IMR-90 (cell line): ENCODE results near the gene CFAP97D2. TPM values are rescaled to one million over a fixed set of nuclear protein-coding genes. Genes with fewer than 3 reads are reported as not detected.

Experiments
- ATAC-seq: fragments of 200-7000 bp; cut with Tn5 transposase; 2 replicates; pipeline ENCODE4 v1.9.1; 2020; ENCODE audit warnings: low read depth, mild to moderate bottlenecking, moderate library complexity
- BruUV-seq: library from RNA; stranded (reverse); fragments of 400-500 nt; replicated peaks from 2 replicates; lab custom pipeline; 2021; lab: Mats Ljungman, UMichigan
- CTCF ChIA-PET: fragments of 300-600 bp; formaldehyde crosslinking; extraction: SDS; loops from one replicate; lab custom pipeline; 2021; ENCODE audit warnings: antibody characterized with exemption; lab: Yijun Ruan, JAX
- POLR2A ChIA-PET: fragments of 300-600 bp; sonication (Branson Sonifier 250); formaldehyde crosslinking; loops from one replicate; lab custom pipeline; 2022; ENCODE audit warnings: antibody characterized with exemption; ENCODE audit not compliant: unreplicated experiment; lab: Charles Lee
- DNase-seq: peaks from one replicate; pipeline ENCODE4 v3.0.0; 2013
- H2AFZ ChIP-seq: replicated peaks from 2 replicates; pipeline ENCODE3; 2013; ENCODE audit warnings: low read length, mild to moderate bottlenecking; ENCODE audit not compliant: poor library complexity
- H2AK5ac ChIP-seq: 2 replicates; pipeline ENCODE4 v1.6.1; 2013; ENCODE audit warnings: low read depth, low read length, inconsistent platforms
- H2AK9ac ChIP-seq: replicated peaks from 2 replicates; pipeline ENCODE3; 2013; ENCODE audit warnings: mild to moderate bottlenecking, low read depth, low read length, moderate library complexity; ENCODE audit not compliant: poor library complexity
- H2BK120ac ChIP-seq: 2 replicates; pipeline ENCODE4 v1.6.1; 2013; ENCODE audit warnings: low read depth, low read length, inconsistent platforms
- H2BK15ac ChIP-seq: 3 replicates; pipeline ENCODE4 v1.6.1; 2013; ENCODE audit warnings: low read depth, low read length, inconsistent platforms
- H2BK20ac ChIP-seq: 2 replicates; pipeline ENCODE4 v1.6.1; 2013; ENCODE audit warnings: low read depth, mild to moderate bottlenecking, inconsistent platforms, low read length, moderate library complexity
- H2BK5ac ChIP-seq: 2 replicates; pipeline ENCODE4 v1.6.1; 2013; ENCODE audit warnings: mild to moderate bottlenecking, low read depth, low read length, inconsistent platforms; ENCODE audit not compliant: poor library complexity, severe bottlenecking
- H3K14ac ChIP-seq: replicated peaks from 2 replicates; pipeline ENCODE4 v1.6.1; 2013; ENCODE audit warnings: low read depth, low read length, inconsistent platforms
- H3K18ac ChIP-seq: 2 replicates; pipeline ENCODE4 v1.6.1; 2013; ENCODE audit warnings: low read depth, low read length, control low read depth
- H3K23ac ChIP-seq: 2 replicates; pipeline ENCODE4 v1.6.1; 2013; ENCODE audit warnings: low read depth, low read length, inconsistent platforms
- H3K27ac ChIP-seq: 2 replicates; pipeline ENCODE4 v1.5.1; 2013; ENCODE audit warnings: mild to moderate bottlenecking, control low read depth, low read length; ENCODE audit not compliant: insufficient read depth
- H3K27me3 ChIP-seq: 2 replicates; pipeline ENCODE4 v1.6.1; 2013; ENCODE audit warnings: low read length; ENCODE audit not compliant: control insufficient read depth, insufficient read depth
- H3K36me3 ChIP-seq: 2 replicates; pipeline ENCODE4 v1.6.1; 2013; ENCODE audit warnings: low read length, mixed read lengths; ENCODE audit not compliant: control insufficient read depth, insufficient read depth
- H3K4ac ChIP-seq: 2 replicates; pipeline ENCODE4 v1.6.1; 2013; ENCODE audit warnings: low read depth, low read length, inconsistent platforms
- H3K4me1 ChIP-seq: 2 replicates; pipeline ENCODE4 v1.6.1; 2013; ENCODE audit warnings: low read length, mixed read lengths; ENCODE audit not compliant: control insufficient read depth, insufficient read depth
- H3K4me2 ChIP-seq: 2 replicates; pipeline ENCODE4 v1.6.1; 2013; ENCODE audit warnings: low read depth, mild to moderate bottlenecking, control low read depth, low read length, moderate library complexity
- H3K4me3 ChIP-seq: 2 replicates; pipeline ENCODE4 v1.5.1; 2013; ENCODE audit warnings: low read depth, mild to moderate bottlenecking, control low read depth, low read length, moderate library complexity; ENCODE audit not compliant: insufficient read depth
- H3K56ac ChIP-seq: 2 replicates; pipeline ENCODE4 v1.6.1; 2013; ENCODE audit warnings: low read length, inconsistent platforms; ENCODE audit not compliant: insufficient read depth; ENCODE audit errors: extremely low read depth
- H3K79me1 ChIP-seq, 2 experiments: 2 replicates each; pipeline ENCODE4 v1.6.1; 2013; ENCODE audit warnings: low read length in 2 of 2, inconsistent platforms in 1 of 2, low read depth in 1 of 2
- H3K9ac ChIP-seq: 2 replicates; pipeline ENCODE4 v1.6.1; 2013; ENCODE audit warnings: low read depth, low read length, control low read depth
- H3K9me1 ChIP-seq: 2 replicates; pipeline ENCODE4 v1.6.1; 2013; ENCODE audit warnings: low read length, inconsistent platforms; ENCODE audit not compliant: insufficient read depth
- H3K9me3 ChIP-seq: 2 replicates; pipeline ENCODE4 v1.6.1; 2013; ENCODE audit warnings: low read length; ENCODE audit not compliant: control insufficient read depth, insufficient read depth
- H4K20me1 ChIP-seq: 2 replicates; pipeline ENCODE4 v1.6.1; 2013; ENCODE audit warnings: low read length, inconsistent platforms; ENCODE audit not compliant: insufficient read depth
- H4K5ac ChIP-seq: 2 replicates; pipeline ENCODE4 v1.6.1; 2013; ENCODE audit warnings: mild to moderate bottlenecking, low read depth, low read length, control low read depth
- H4K8ac ChIP-seq, 2 experiments: 2 replicates each; pipeline ENCODE4 v1.6.1; 2013; ENCODE audit warnings: low read depth in 2 of 2, low read length in 2 of 2, control low read depth in 1 of 2, inconsistent platforms in 1 of 2
- H4K91ac ChIP-seq: 2 replicates; pipeline ENCODE4 v1.6.1; 2013; ENCODE audit warnings: low read depth, low read length, inconsistent platforms; ENCODE audit not compliant: insufficient read depth
- CEBPB ChIP-seq: IDR thresholded peaks from 2 replicates; pipeline ENCODE4 v1.6.1; 2012; ENCODE audit warnings: low read depth, low read length, improper control_type of control experiment
- CHD1 ChIP-seq: IDR thresholded peaks from 2 replicates; pipeline ENCODE4 v1.6.1; 2012; ENCODE audit warnings: low read depth, low read length, improper control_type of control experiment
- CTCF ChIP-seq: conservative IDR thresholded peaks from 2 replicates; pipeline ENCODE4 v1.5.1; 2012; ENCODE audit warnings: mild to moderate bottlenecking, low read depth, low read length, improper control_type of control experiment
- FOS ChIP-seq: fragments of 150-350 bp; IDR thresholded peaks from 2 replicates; pipeline ENCODE4 v1.6.1; 2016; ENCODE audit warnings: low read depth, low read length
- MAFK ChIP-seq: IDR thresholded peaks from 2 replicates; pipeline ENCODE4 v1.6.1; 2012; ENCODE audit warnings: low read depth, low read length, improper control_type of control experiment
- MAZ ChIP-seq: IDR thresholded peaks from 2 replicates; pipeline ENCODE4 v1.6.1; 2012; ENCODE audit warnings: low read depth, mild to moderate bottlenecking, low read length, improper control_type of control experiment, moderate library complexity, borderline replicate concordance
- MXI1 ChIP-seq: IDR thresholded peaks from 2 replicates; pipeline ENCODE4 v1.6.1; 2012; ENCODE audit warnings: low read depth, mild to moderate bottlenecking, low read length, moderate library complexity, borderline replicate concordance
- NFE2L2 ChIP-seq: fragments of 150-350 bp; IDR thresholded peaks from 2 replicates; pipeline ENCODE4 v1.6.1; 2016; ENCODE audit warnings: low read depth, mild to moderate bottlenecking, low read length
- POLR2A ChIP-seq: IDR thresholded peaks from 2 replicates; pipeline ENCODE4 v1.6.1; 2012; ENCODE audit warnings: mild to moderate bottlenecking, low read depth, low read length
- RAD21 ChIP-seq: IDR thresholded peaks from 2 replicates; pipeline ENCODE4 v1.6.1; 2012; ENCODE audit warnings: low read length, improper control_type of control experiment
- RCOR1 ChIP-seq: IDR thresholded peaks from 2 replicates; pipeline ENCODE4 v1.6.1; 2012; ENCODE audit warnings: mild to moderate bottlenecking, low read length, improper control_type of control experiment; ENCODE audit not compliant: insufficient replicate concordance
- RFX5 ChIP-seq: IDR thresholded peaks from 2 replicates; pipeline ENCODE4 v1.8.0; 2012; ENCODE audit warnings: low read depth, mild to moderate bottlenecking, low read length, moderate library complexity
- SMC3 ChIP-seq: fragments of 150-350 bp; IDR thresholded peaks from 2 replicates; pipeline ENCODE4 v1.6.1; 2016; ENCODE audit warnings: low read depth, mild to moderate bottlenecking, antibody characterized with exemption, low read length, moderate library complexity
- USF2 ChIP-seq: fragments of 150-350 bp; IDR thresholded peaks from 2 replicates; pipeline ENCODE4 v1.6.1; 2017; ENCODE audit warnings: mild to moderate bottlenecking, antibody characterized with exemption, low read length, low read depth
- WGBS, 2 experiments: methylation state at CpG; one replicate each; pipeline versions ENCODE4 v1.1.5 to v1.1.7; 2013; ENCODE audit warnings: missing lambda C conversion rate in 2 of 2; ENCODE audit not compliant: insufficient read length in 1 of 2; ENCODE audit errors: extremely low coverage in 2 of 2; 5-methylcytosine and 5-hydroxymethylcytosine counted together
- dilution Hi-C: fragments of 300-500 bp; cut with HindIII; formaldehyde crosslinking; loops from one replicate; pipeline ENCODE4 v1.14.3; 2018; ENCODE audit warnings: low sequenced_read_pairs; ENCODE audit not compliant: unreplicated experiment
- in situ Hi-C: fragments of 300-500 bp; cut with MboI; formaldehyde crosslinking; loops from 3 replicates; pipeline ENCODE4 v1.14.3; 2019; ENCODE audit warnings: low sequenced_read_pairs, inconsistent platforms, mixed read lengths
- intact Hi-C: fragments of 100-400 bp; cut with micrococcal nuclease; formaldehyde crosslinking; loops from 2 replicates; pipeline ENCODE4 v1.10.0; 2022
- polyA plus RNA-seq, 3 experiments: library from polyadenylated mRNA; depleted of rRNA; stranded (reverse); fragments of >200 nt; gene quantifications; 2 replicates each; pipeline ENCODE4 v1.2.3, GENCODE V29; 2012; ENCODE audit warnings: low replicate concordance in 1 of 3
- total RNA-seq: library from RNA; depleted of rRNA; stranded (reverse); fragments of >200 nt; gene quantifications from 2 replicates; pipeline ENCODE4 v1.2.3, GENCODE V29; 2012

The CFAP97D2 gene
- total and polyA plus RNA-seq, 2 of the 4 experiments (the other 2 are of a cell fraction), result not detected

GRCh38 chr13:114154476-114154875 is 24.6 kb upstream of the CFAP97D2 start:
- Histone ChIP-seq H3K36me3 (no peaks in the 10 kb centered on the region), H2BK120ac (no peak overlapping the region), H3K4ac (no peak overlapping the region), H3K14ac (no peak overlapping the region), H3K4me2 (no peak overlapping the region), H3K18ac (no peak overlapping the region), H2AFZ (no peak overlapping the region), H4K8ac (no peak overlapping the region), H3K23ac (no peak overlapping the region), H2AK5ac (no peak overlapping the region), H3K9ac (no peak overlapping the region), H2AK9ac (no peak overlapping the region), H4K91ac (no peak overlapping the region), H3K27ac (no peak overlapping the region), H2BK5ac (no peak overlapping the region), H4K5ac (no peak overlapping the region), H3K4me3 (no peak overlapping the region), H3K9me3 (no peaks in the 10 kb centered on the region), H4K20me1 (no peaks in the 10 kb centered on the region; the same call in none of the 2 replicates), H2BK15ac (no peak overlapping the region), H3K9me1 (no peaks in the 10 kb centered on the region), H2BK20ac (no peak overlapping the region), H3K27me3 (peaks cover 26% of the 10 kb centered on the region), H3K56ac (no peak overlapping the region), H3K79me1 (no peaks in the 10 kb centered on the region), H3K4me1 (no peaks in the 10 kb centered on the region)
- dilution Hi-C loops, result no loop called here
- ATAC-seq, result no peak
- POLR2A ChIA-PET, result no interaction called here
- no peak for DNase-seq
- CTCF ChIA-PET, result no interaction called here
- 89% methylated on average over 5 of the region's 9 CpGs; no CpG with 5 or more reads in 1 of the 2 experiments for WGBS, 2 experiments
- TF ChIP-seq MAFK, result no peak
- no peak for TF ChIP-seq MXI1
- no peak for TF ChIP-seq CHD1
- TF ChIP-seq CEBPB, result no peak
- TF ChIP-seq MAZ, result no peak
- TF ChIP-seq USF2, result no peak
- TF ChIP-seq RFX5, result no peak
- TF ChIP-seq RCOR1, result no peak
- TF ChIP-seq NFE2L2, result no peak
- TF ChIP-seq FOS, result no peak
- no peak for TF ChIP-seq CTCF
- TF ChIP-seq SMC3, result no peak
- TF ChIP-seq POLR2A, result no peak
- no peak for TF ChIP-seq RAD21
- BruUV-seq, result no TSS peak
- in situ Hi-C loops, result no loop called here
- intact Hi-C loops, result no loop called here
